Measurements from ENCODE around the gene RIMBP2. TPM values are rescaled to one million over a fixed set of nuclear protein-coding genes. Genes with fewer than 3 reads are reported as not detected.

RIMBP2 gene
- total RNA-seq, 2 experiments from 2014 or later, result not detected

GRCh38 chr12:130523863-130524614 is 192.1 kb downstream of the RIMBP2 start:
- H3K27me3 ChIP-seq (ENCODE audit: control insufficient read depth in 1 of 2, insufficient read depth in 2 of 2, low read length in 2 of 2), result peaks cover 0 to 3% of the 10 kb centered on the region in 2 experiments
- Mint-ChIP-seq H3K27me3 (peaks cover 27% of the 10 kb centered on the region), H3K4me3 (no peak overlapping the region), H3K9me3 (no peaks in the 10 kb centered on the region), H3K27ac (no peak overlapping the region), H3K36me3 (ENCODE audit: low read depth) (no peaks in the 10 kb centered on the region), H3K4me1 (ENCODE audit: low read depth) (no peaks in the 10 kb centered on the region)
- DNase-seq (no peak), ATAC-seq (ENCODE audit: poor library complexity) (no peak)
- H3K9me3 ChIP-seq (ENCODE audit: control insufficient read depth in 1 of 2, insufficient read depth in 1 of 2, low read length in 2 of 2), result peaks cover 0 to 16% of the 10 kb centered on the region in 2 experiments
- H3K4me3 ChIP-seq (ENCODE audit: low read length), result no peak overlapping the region
- no peak for TF ChIP-seq CTCF (IDR thresholded peaks at IDR 0.05)
- ChIA-PET CTCF (no interaction called here), POLR2A (no interaction called here)
- intact Hi-C loops (cut with DNase I, micrococcal nuclease), result no loop called here
- no peaks in the 10 kb centered on the region for H3K36me3 ChIP-seq (ENCODE audit: insufficient read depth, low read length)
- H3K27ac ChIP-seq (ENCODE audit: low read depth in 1 of 2, low read length in 2 of 2), result no peak overlapping the region
- no peaks in the 10 kb centered on the region for H3K4me1 ChIP-seq (ENCODE audit: insufficient read depth, low read length)

- no peak for TF ChIP-seq CTCF (IDR thresholded peaks at IDR 0.05)
- no peaks in the 10 kb centered on the region for H3K4me1 ChIP-seq (ENCODE audit: insufficient read depth, low read length)
- ATAC-seq (ENCODE audit: poor library complexity), result no peak
- peaks cover 5 to 16% of the 10 kb centered on the region in 2 experiments for H3K9me3 ChIP-seq (ENCODE audit: control insufficient read depth in 1 of 2, insufficient read depth in 1 of 2, low read length in 2 of 2)
- no peak overlapping the region for H3K27ac ChIP-seq (ENCODE audit: low read depth in 1 of 2, low read length in 2 of 2)
- H3K36me3 Mint-ChIP-seq (ENCODE audit: low read depth), result no peaks in the 10 kb centered on the region
- CTCF ChIA-PET, result no interaction called here
- no peak for DNase-seq
- no peaks in the 10 kb centered on the region for H3K9me3 Mint-ChIP-seq
- H3K4me3 Mint-ChIP-seq, result no peak overlapping the region
- H3K27me3 Mint-ChIP-seq, result peaks cover 24% of the 10 kb centered on the region
- H3K4me3 ChIP-seq (ENCODE audit: low read length), result no peak overlapping the region
- POLR2A ChIA-PET, result no interaction called here
- no peak overlapping the region for H3K27ac Mint-ChIP-seq
- peaks cover 0 to 3% of the 10 kb centered on the region in 2 experiments for H3K27me3 ChIP-seq (ENCODE audit: control insufficient read depth in 1 of 2, insufficient read depth in 2 of 2, low read length in 2 of 2)
- no peaks in the 10 kb centered on the region for H3K4me1 Mint-ChIP-seq (ENCODE audit: low read depth)
- intact Hi-C loops (cut with DNase I, micrococcal nuclease), result no loop called here
- H3K36me3 ChIP-seq (ENCODE audit: insufficient read depth, low read length), result no peaks in the 10 kb centered on the region
Measured at GRCh38 chr12:130523208-130523607, 192.9 kb downstream of the RIMBP2 start.

- H3K36me3 ChIP-seq (ENCODE audit: insufficient read depth, low read length), result no peaks in the 10 kb centered on the region
- TF ChIP-seq CTCF (IDR thresholded peaks at IDR 0.05), result no peak
- ATAC-seq (ENCODE audit: poor library complexity) (no peak), DNase-seq (no peak)
- no peak overlapping the region for H3K27ac Mint-ChIP-seq
- H3K4me3 Mint-ChIP-seq, result no peak overlapping the region
- no peaks in the 10 kb centered on the region for H3K4me1 Mint-ChIP-seq (ENCODE audit: low read depth)
- H3K27me3 ChIP-seq (ENCODE audit: control insufficient read depth in 1 of 2, insufficient read depth in 2 of 2, low read length in 2 of 2), result peaks cover 0 to 3% of the 10 kb centered on the region in 2 experiments
- H3K36me3 Mint-ChIP-seq (ENCODE audit: low read depth), result no peaks in the 10 kb centered on the region
- H3K9me3 ChIP-seq (ENCODE audit: control insufficient read depth in 1 of 2, insufficient read depth in 1 of 2, low read length in 2 of 2), result peaks cover 5 to 16% of the 10 kb centered on the region in 2 experiments
- intact Hi-C loops (cut with DNase I, micrococcal nuclease), result no loop called here
- no peak overlapping the region for H3K27ac ChIP-seq (ENCODE audit: low read depth in 1 of 2, low read length in 2 of 2)
- no peak overlapping the region for H3K4me3 ChIP-seq (ENCODE audit: low read length)
- POLR2A ChIA-PET, result no interaction called here
- H3K9me3 Mint-ChIP-seq, result no peaks in the 10 kb centered on the region
- H3K4me1 ChIP-seq (ENCODE audit: insufficient read depth, low read length), result no peaks in the 10 kb centered on the region
- H3K27me3 Mint-ChIP-seq, result peaks cover 22% of the 10 kb centered on the region
- CTCF ChIA-PET, result no interaction called here
Measured at GRCh38 chr12:130522244-130522834, 193.8 kb downstream of the RIMBP2 start.
